HG02678 (cell line): Measurements from ENCODE around the gene GRIK1.

Experiments
- ATAC-seq: cut with Tn5 transposase; IDR thresholded peaks from one replicate; pipeline ENCODE4 v1.9.1; 2021; ENCODE audit warnings: mild to moderate bottlenecking, moderate library complexity; ENCODE audit not compliant: unreplicated experiment

Gene GRIK1

GRCh38 chr21:29504751-29505321 is 435.0 kb downstream of the GRIK1 start:
- no peak for ATAC-seq

- no peak for ATAC-seq
Measured at GRCh38 chr21:29501451-29501850, 438.3 kb downstream of the GRIK1 start.

GRCh38 chr21:29499734-29500343 is 440.0 kb downstream of the GRIK1 start:
- no peak for ATAC-seq

- ATAC-seq = no peak
Measured at GRCh38 chr21:29499229-29499628, 440.6 kb downstream of the GRIK1 start.

- no peak for ATAC-seq
Measured at GRCh38 chr21:29496337-29496736, 443.5 kb downstream of the GRIK1 start.

GRCh38 chr21:29490016-29490415 is 449.8 kb downstream of the GRIK1 start:
- ATAC-seq = no peak

GRCh38 chr21:29487154-29487553 is 452.6 kb downstream of the GRIK1 start:
- ATAC-seq = no peak
